Naive thymus-derived CD8-positive, alpha-beta T cell (primary cell): ENCODE results near the gene UNC5B. TPM values are rescaled to one million over a fixed set of nuclear protein-coding genes. Genes with fewer than 3 reads are reported as not detected.
A peak's percentile ranks its signal among the peaks of the same experiment; 100 is the strongest.

Experiments
- ATAC-seq, 2 donors: fragments of 150-1000 bp; cut with Tn5 transposase in 1 of 2; sonication (Bioruptor Pico), chemical (Tn5 transposase) in 1 of 2; 1 replicate in 1 of 2; 2 replicates in 1 of 2; pipeline ENCODE4 v1.10.0; 2021; ENCODE audit warnings: mild to moderate bottlenecking in 2 of 2, moderate library complexity in 2 of 2
- POLR2A ChIA-PET: fragments of 350-600 bp; sonication (Branson Sonifier 250); formaldehyde crosslinking; loops from one replicate; lab custom pipeline; 2021; ENCODE audit warnings: antibody characterized with exemption; lab: Charles Lee
- DNase-seq, 10 donors: peaks; one replicate each; pipeline versions ENCODE4 v3.0.0 to v3.0.0-alpha.2; 2020 to 2022
- H3K27ac Mint-ChIP-seq, 10 donors: one replicate each; pipeline ENCODE4 v1.8.0; 2020 to 2022; ENCODE audit warnings: mild to moderate bottlenecking in 10 of 10, mixed read lengths in 10 of 10, moderate library complexity in 4 of 10, inconsistent platforms in 1 of 10
- H3K27me3 Mint-ChIP-seq, 5 donors: one replicate each; pipeline ENCODE4 v1.8.0; 2021 to 2022; ENCODE audit warnings: mixed read lengths in 5 of 5
- H3K36me3 Mint-ChIP-seq, 3 donors: one replicate each; pipeline ENCODE4 v1.8.0; 2020 to 2022; ENCODE audit warnings: mixed read lengths in 3 of 3, mild to moderate bottlenecking in 2 of 3, inconsistent platforms in 1 of 3
- H3K4me1 Mint-ChIP-seq, 4 donors: one replicate each; pipeline ENCODE4 v1.8.0; 2021 to 2022; ENCODE audit warnings: mixed read lengths in 4 of 4
- H3K4me3 Mint-ChIP-seq, 10 donors: one replicate each; pipeline ENCODE4 v1.8.0; 2020 to 2022; ENCODE audit warnings: mild to moderate bottlenecking in 10 of 10, mixed read lengths in 10 of 10, moderate library complexity in 6 of 10, inconsistent platforms in 1 of 10
- H3K9me3 Mint-ChIP-seq, 9 donors: one replicate each; pipeline ENCODE4 v1.8.0; 2020 to 2022; ENCODE audit warnings: mixed read lengths in 9 of 9, mild to moderate bottlenecking in 3 of 9, inconsistent platforms in 1 of 9, moderate library complexity in 1 of 9
- polyA plus RNA-seq, 3 donors: library from polyadenylated mRNA; unstranded; fragments of 300-500 nt; fragmentation: Illumina TruSeq; gene quantifications; one replicate each; pipeline ENCODE4 v1.2.3, GENCODE V29; 2021
- total RNA-seq, 8 experiments: library from RNA in 2 of 8; stranded (reverse) in 2 of 8; gene quantifications; one replicate each; pipeline ENCODE4 v1.2.3 and lab custom pipeline; 2021 to 2026

The UNC5B gene
- total and polyA plus RNA-seq, 5 experiments from 2014 or later = 0.03 TPM; not detected in 4

- H3K27me3 Mint-ChIP-seq = no peaks in the 10 kb centered on the region
- no peak overlapping the region for H3K4me3 Mint-ChIP-seq
- POLR2A ChIA-PET = no interaction called here
- no peak for ATAC-seq
- H3K9me3 Mint-ChIP-seq = no peaks in the 10 kb centered on the region
- DNase-seq = no peak
- H3K4me1 Mint-ChIP-seq = peaks cover 0 to 6% (median 4%) of the 10 kb centered on the region in 4 donors
- H3K27ac Mint-ChIP-seq = peak overlapping the region in 1 of 10 donors; percentile 41
- H3K36me3 Mint-ChIP-seq = peaks cover 0 to 11% (median 7%) of the 10 kb centered on the region in 3 donors
These were observed 131.0 kb downstream of the UNC5B start for GRCh38 chr10:71343392-71343773.

- H3K4me3 Mint-ChIP-seq = no peak overlapping the region
These were observed 132.0 kb downstream of the UNC5B start for GRCh38 chr10:71344154-71344925.

GRCh38 chr10:71344993-71345480 lies 132.7 kb downstream of the UNC5B start:
- peaks cover 0 to 8% (median 7%) of the 10 kb centered on the region in 4 donors for H3K4me1 Mint-ChIP-seq
- H3K27me3 Mint-ChIP-seq = no peaks in the 10 kb centered on the region
- DNase-seq = no peak
- POLR2A ChIA-PET = no interaction called here
- H3K27ac Mint-ChIP-seq = peak overlapping the region in 3 of 10 donors; percentile 15 to 67 (median 46)
- no peaks in the 10 kb centered on the region for H3K9me3 Mint-ChIP-seq
- H3K36me3 Mint-ChIP-seq = peaks cover 0 to 3% (median 2%) of the 10 kb centered on the region in 3 donors
- H3K4me3 Mint-ChIP-seq = no peak overlapping the region
- no peak for ATAC-seq

More at GRCh38 chr10:71344154-71344925, 132.0 kb downstream of the UNC5B start:
- H3K4me1 Mint-ChIP-seq = peaks cover 0 to 6% (median 3%) of the 10 kb centered on the region in 4 donors
- H3K27ac Mint-ChIP-seq = no peak overlapping the region
- peaks cover 0 to 5% (median 5%) of the 10 kb centered on the region in 3 donors for H3K36me3 Mint-ChIP-seq
- no peak for DNase-seq
- no peaks in the 10 kb centered on the region for H3K27me3 Mint-ChIP-seq
- POLR2A ChIA-PET = no interaction called here
- H3K9me3 Mint-ChIP-seq = no peaks in the 10 kb centered on the region
- ATAC-seq = no peak

GRCh38 chr10:71345694-71346093 lies 133.3 kb downstream of the UNC5B start:
- DNase-seq (no peak), ATAC-seq (no peak)
- peaks cover 4 to 13% (median 9%) of the 10 kb centered on the region in 4 donors for H3K4me1 Mint-ChIP-seq
- POLR2A ChIA-PET = no interaction called here
- H3K27ac Mint-ChIP-seq = peak overlapping the region in 1 of 10 donors; percentile 46
- H3K36me3 Mint-ChIP-seq = peaks cover 0 to 2% (median 0%) of the 10 kb centered on the region in 3 donors
- H3K9me3 Mint-ChIP-seq = no peaks in the 10 kb centered on the region
- H3K27me3 Mint-ChIP-seq = no peaks in the 10 kb centered on the region
- H3K4me3 Mint-ChIP-seq = no peak overlapping the region

- no peaks in the 10 kb centered on the region for H3K9me3 Mint-ChIP-seq
- no peak overlapping the region for H3K4me3 Mint-ChIP-seq
- POLR2A ChIA-PET = no interaction called here
These were observed 134.4 kb downstream of the UNC5B start for GRCh38 chr10:71346731-71347130.

GRCh38 chr10:71347587-71348395 lies 135.4 kb downstream of the UNC5B start:
- peak overlapping the region in 2 of 10 donors; percentile 9 to 50 for H3K27ac Mint-ChIP-seq
- H3K4me3 Mint-ChIP-seq = no peak overlapping the region
- no peak for DNase-seq
- H3K27me3 Mint-ChIP-seq = no peaks in the 10 kb centered on the region
- H3K36me3 Mint-ChIP-seq = peaks cover 0 to 4% (median 0%) of the 10 kb centered on the region in 3 donors
- POLR2A ChIA-PET = no interaction called here
- H3K9me3 Mint-ChIP-seq = no peaks in the 10 kb centered on the region
- peaks cover 10 to 29% (median 15%) of the 10 kb centered on the region in 4 donors for H3K4me1 Mint-ChIP-seq
- ATAC-seq = no peak

More at GRCh38 chr10:71346731-71347130, 134.4 kb downstream of the UNC5B start:
- DNase-seq = no peak
- Mint-ChIP-seq H3K27me3 (no peaks in the 10 kb centered on the region), H3K36me3 (peaks cover 0 to 2% (median 0%) of the 10 kb centered on the region in 3 donors), H3K27ac (no peak overlapping the region), H3K4me1 (peaks cover 10 to 23% (median 15%) of the 10 kb centered on the region in 4 donors)
- ATAC-seq = no peak

GRCh38 chr10:71348850-71349249 lies 136.5 kb downstream of the UNC5B start:
- H3K4me1 Mint-ChIP-seq = peaks cover 10 to 29% (median 15%) of the 10 kb centered on the region in 4 donors
- no peak overlapping the region for H3K4me3 Mint-ChIP-seq
- peaks cover 0 to 9% (median 0%) of the 10 kb centered on the region in 3 donors for H3K36me3 Mint-ChIP-seq
- peak overlapping the region in 1 of 10 donors; percentile 9 for H3K27ac Mint-ChIP-seq
- H3K27me3 Mint-ChIP-seq = no peaks in the 10 kb centered on the region
- POLR2A ChIA-PET = no interaction called here
- DNase-seq = no peak
- H3K9me3 Mint-ChIP-seq = no peaks in the 10 kb centered on the region
- ATAC-seq = no peak

GRCh38 chr10:71349406-71349805 lies 137.0 kb downstream of the UNC5B start:
- peak overlapping the region in 3 of 10 donors; percentile 34 to 83 (median 47) for H3K27ac Mint-ChIP-seq
- ATAC-seq = no peak
- POLR2A ChIA-PET = no interaction called here
- no peaks in the 10 kb centered on the region for H3K27me3 Mint-ChIP-seq
- H3K9me3 Mint-ChIP-seq = no peaks in the 10 kb centered on the region
- DNase-seq = no peak
- H3K36me3 Mint-ChIP-seq = peaks cover 0 to 10% (median 0%) of the 10 kb centered on the region in 3 donors
- peaks cover 10 to 29% (median 15%) of the 10 kb centered on the region in 4 donors for H3K4me1 Mint-ChIP-seq
- H3K4me3 Mint-ChIP-seq = no peak overlapping the region

- ATAC-seq (peak in 1 of 2 donors; percentile 87), DNase-seq (peak in 6 of 10 donors; percentile 5 to 54 (median 34))
- Mint-ChIP-seq H3K27me3 (no peaks in the 10 kb centered on the region), H3K36me3 (peaks cover 0 to 17% (median 1%) of the 10 kb centered on the region in 3 donors), H3K9me3 (no peaks in the 10 kb centered on the region), H3K4me3 (peak overlapping the region in 5 of 10 donors; percentile 34 to 52 (median 50)), H3K4me1 (peaks cover 8 to 29% (median 14%) of the 10 kb centered on the region in 4 donors), H3K27ac (peak overlapping the region in 4 of 10 donors; percentile 47 to 83 (median 79))
- POLR2A ChIA-PET = no interaction called here
These were observed 138.7 kb downstream of the UNC5B start for GRCh38 chr10:71351087-71351486.

GRCh38 chr10:71351628-71352319 lies 139.4 kb downstream of the UNC5B start:
- Mint-ChIP-seq H3K27me3 (no peaks in the 10 kb centered on the region), H3K4me3 (no peak overlapping the region), H3K27ac (peak overlapping the region in 1 of 10 donors; percentile 62), H3K9me3 (no peaks in the 10 kb centered on the region), H3K4me1 (peaks cover 8 to 29% (median 14%) of the 10 kb centered on the region in 4 donors), H3K36me3 (peaks cover 0 to 24% (median 1%) of the 10 kb centered on the region in 3 donors)
- POLR2A ChIA-PET = no interaction called here
- ATAC-seq (no peak), DNase-seq (no peak)
